AG04450 (cell line): Measurements from ENCODE around the gene MLYCD. TPM values are rescaled to one million over a fixed set of nuclear protein-coding genes. Genes with fewer than 3 reads are reported as not detected.

ENCODE experiments used
- CTCF ChIA-PET: fragments of 300-600, 350-600 bp; formaldehyde crosslinking; extraction: SDS; loops from one replicate; lab custom pipeline; 2022; ENCODE audit warnings: antibody characterized with exemption, inconsistent platforms; lab: Charles Lee
- POLR2A ChIA-PET: fragments of 350-600 bp; formaldehyde crosslinking; extraction: SDS; loops from one replicate; lab custom pipeline; 2021; ENCODE audit warnings: antibody characterized with exemption, inconsistent platforms; lab: Yijun Ruan, JAX
- DNase-seq: peaks from one replicate; pipeline ENCODE4 v3.0.0-alpha.2; 2011; ENCODE audit warnings: low read depth, low spot score
- H3K27ac ChIP-seq: one replicate; pipeline ENCODE4 v1.5.1; 2012; ENCODE audit warnings: low read depth, low read length, control low read depth
- H3K27me3 ChIP-seq: one replicate; pipeline ENCODE4 v1.6.0; 2012; ENCODE audit warnings: low read length; ENCODE audit not compliant: control insufficient read depth, insufficient read depth
- H3K4me3 ChIP-seq: 2 replicates; pipeline ENCODE4 v1.5.1; 2011; ENCODE audit warnings: mild to moderate bottlenecking, low read depth, low read length, control low read depth
- H3K9me3 ChIP-seq: 2 replicates; pipeline ENCODE4 v1.5.1; 2012; ENCODE audit warnings: low read length; ENCODE audit not compliant: control insufficient read depth, insufficient read depth
- CTCF ChIP-seq: IDR thresholded peaks from 2 replicates; pipeline ENCODE4 v1.5.1; 2011; ENCODE audit warnings: low read depth, low read length, control low read depth, inconsistent platforms
- polyA plus RNA-seq: library from polyadenylated mRNA; depleted of rRNA; stranded (reverse); fragments of >200 nt; gene quantifications from 2 replicates; pipeline ENCODE4 v1.2.3, GENCODE V29; 2011

MLYCD gene
- polyA plus RNA-seq, 1 experiment, result 2.0 TPM

- peak overlapping the region; percentile 95 for H3K27ac ChIP-seq
- no peak for DNase-seq
- H3K4me3 ChIP-seq, result peak overlapping the region; percentile 75
- ChIA-PET CTCF (no interaction called here), POLR2A (no interaction called here)
- H3K9me3 ChIP-seq, result no peaks in the 10 kb centered on the region
- no peaks in the 10 kb centered on the region for H3K27me3 ChIP-seq
- TF ChIP-seq CTCF, result no peak
These were observed 53.6 kb downstream of the MLYCD start for GRCh38 chr16:83952587-83952939.

- POLR2A ChIA-PET, result interaction anchor here (0.7 to 1.1 kb wide), 2 partner anchors 25 to 38 kb away, joined by 3 read pairs; no protein-coding TSS in a partner anchor
- H3K4me3 ChIP-seq, result peak within 1 kb of the TSS; percentile 75
- CTCF ChIA-PET, result interaction anchor here (0.6 to 10.9 kb wide), 7 partner anchors 26 to 131 kb away, joined by 3 to 171 read pairs (median 4); no protein-coding TSS in a partner anchor
- no peaks in the 10 kb centered on the region for H3K27me3 ChIP-seq
- H3K9me3 ChIP-seq, result no peaks in the 10 kb centered on the region
- H3K27ac ChIP-seq, result peak within 1 kb of the TSS; percentile 95
- TF ChIP-seq CTCF, result no peak
- peak; percentile 83 for DNase-seq
These were observed 54.3 kb downstream of the MLYCD start, which contains the start of gene OSGIN1 for GRCh38 chr16:83952940-83953795. TSS of gene OSGIN1 (plus strand) at chr16:83953240. CDS start at chr16:83957672, 4,432 bp downstream.

GRCh38 chr16:83953796-83954576 is 55.1 kb downstream of the MLYCD start:
- Histone ChIP-seq H3K9me3 (no peaks in the 10 kb centered on the region), H3K4me3 (peak overlapping the region; percentile 75), H3K27ac (peak overlapping the region; percentile 95), H3K27me3 (no peaks in the 10 kb centered on the region)
- peak; percentile 66 for TF ChIP-seq CTCF
- DNase-seq, result no peak
- CTCF ChIA-PET, result interaction anchor here (0.6 to 10.9 kb wide), 7 partner anchors 27 to 131 kb away, joined by 3 to 171 read pairs (median 4); no protein-coding TSS in a partner anchor
- POLR2A ChIA-PET, result interaction anchor here (0.7 to 1.1 kb wide), 2 partner anchors 26 to 37 kb away, joined by 3 read pairs; no protein-coding TSS in a partner anchor

GRCh38 chr16:83954577-83955016 is 55.7 kb downstream of the MLYCD start:
- no peak for DNase-seq
- ChIA-PET CTCF (interaction anchor here (1.1 to 10.9 kb wide), 2 partner anchors 106 to 110 kb away, joined by 4 to 171 read pairs; no protein-coding TSS in a partner anchor), POLR2A (no interaction called here)
- Histone ChIP-seq H3K4me3 (peak overlapping the region; percentile 43), H3K9me3 (no peaks in the 10 kb centered on the region), H3K27ac (no peak overlapping the region), H3K27me3 (no peaks in the 10 kb centered on the region)
- no peak for TF ChIP-seq CTCF
